Measurements from ENCODE around the gene BACH1.
"Not testable (repeated sequence)": the region's sequence is repeated elsewhere in the genome, so short reads cannot be mapped to it uniquely, and the experiment has no call there.

The BACH1 gene

GRCh38 chr21:29349702-29350101, 51.0 kb downstream of the BACH1 start:
- peak in 1 of 3 donors; percentile 18 for DNase-seq

DNA sequence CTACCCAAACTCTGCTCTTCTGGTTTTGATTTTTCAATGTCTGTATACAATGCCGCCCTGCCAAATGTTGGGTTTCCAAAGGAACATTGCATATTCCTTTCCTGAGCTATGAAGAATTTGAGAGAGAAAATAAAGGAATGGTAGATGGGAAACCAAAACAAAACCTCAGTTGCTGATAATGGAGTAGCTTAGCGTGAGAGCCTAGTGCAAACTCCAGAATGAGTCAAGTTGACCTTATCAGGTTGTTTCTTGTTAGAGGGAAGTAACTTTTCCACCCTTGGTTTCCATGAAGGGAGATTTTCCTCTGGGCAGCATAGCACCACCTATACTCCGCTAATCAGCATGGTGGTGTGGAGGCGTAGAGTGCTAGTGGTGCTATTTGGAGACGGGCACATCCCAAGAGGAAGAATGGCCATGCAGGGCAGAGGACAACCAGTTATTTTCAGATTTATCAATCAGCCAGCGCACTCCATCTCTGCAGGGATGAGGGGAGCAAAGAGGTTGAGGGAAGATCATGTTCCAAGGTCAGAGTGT, 51.6 kb downstream of the BACH1 start:
- DNase-seq, result no peak

DNA sequence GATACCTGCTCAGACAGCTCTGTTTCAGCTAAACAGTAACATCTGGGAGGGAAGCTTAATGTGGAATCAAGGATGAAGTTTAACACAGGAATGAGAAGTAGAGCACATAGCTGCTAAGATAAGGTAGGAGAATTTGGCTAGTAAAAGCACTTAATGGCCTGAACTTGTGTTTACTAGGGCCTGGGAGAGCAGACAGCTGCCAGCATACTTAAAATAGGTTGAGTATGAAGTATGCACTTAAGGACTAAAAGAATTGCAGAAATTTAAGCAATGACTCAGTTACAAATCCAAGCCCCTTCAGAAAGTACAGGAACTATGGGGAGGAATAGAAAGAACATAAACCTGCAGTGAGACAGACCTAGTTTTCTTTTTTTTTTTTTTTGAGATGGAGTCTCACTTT, 53.0 kb downstream of the BACH1 start:
- DNase-seq, result no peak

- not testable (repeated sequence) for DNase-seq
Observed at GRCh38 chr21:29355043-29355710, 56.5 kb downstream of the BACH1 start.

GRCh38 chr21:29356291-29356690, 57.6 kb downstream of the BACH1 start:
- not testable (repeated sequence) for DNase-seq

- peak; percentile 68 to 84 (median 74) for DNase-seq
Observed at GRCh38 chr21:29356810-29357209, 58.1 kb downstream of the BACH1 start.

DNA sequence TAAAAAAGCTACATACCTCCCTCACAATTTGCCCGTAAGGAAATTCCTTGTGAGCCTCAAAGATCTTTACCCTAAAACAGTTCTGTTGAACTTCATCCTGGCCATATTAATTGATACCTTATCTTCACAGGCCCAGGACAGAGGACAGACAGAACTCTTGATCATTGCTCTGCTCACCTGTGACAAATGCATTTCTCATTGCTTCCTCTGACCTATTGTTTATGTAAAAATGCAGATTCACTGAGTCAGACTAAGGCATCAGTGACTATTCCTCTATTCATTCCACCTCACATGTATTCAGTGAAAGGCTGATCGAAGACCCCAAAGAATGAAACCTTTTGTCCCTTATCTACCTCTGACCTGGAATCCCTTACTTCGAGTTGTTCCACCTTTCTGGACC, 61.0 kb downstream of the BACH1 start:
- no peak for DNase-seq

DNA sequence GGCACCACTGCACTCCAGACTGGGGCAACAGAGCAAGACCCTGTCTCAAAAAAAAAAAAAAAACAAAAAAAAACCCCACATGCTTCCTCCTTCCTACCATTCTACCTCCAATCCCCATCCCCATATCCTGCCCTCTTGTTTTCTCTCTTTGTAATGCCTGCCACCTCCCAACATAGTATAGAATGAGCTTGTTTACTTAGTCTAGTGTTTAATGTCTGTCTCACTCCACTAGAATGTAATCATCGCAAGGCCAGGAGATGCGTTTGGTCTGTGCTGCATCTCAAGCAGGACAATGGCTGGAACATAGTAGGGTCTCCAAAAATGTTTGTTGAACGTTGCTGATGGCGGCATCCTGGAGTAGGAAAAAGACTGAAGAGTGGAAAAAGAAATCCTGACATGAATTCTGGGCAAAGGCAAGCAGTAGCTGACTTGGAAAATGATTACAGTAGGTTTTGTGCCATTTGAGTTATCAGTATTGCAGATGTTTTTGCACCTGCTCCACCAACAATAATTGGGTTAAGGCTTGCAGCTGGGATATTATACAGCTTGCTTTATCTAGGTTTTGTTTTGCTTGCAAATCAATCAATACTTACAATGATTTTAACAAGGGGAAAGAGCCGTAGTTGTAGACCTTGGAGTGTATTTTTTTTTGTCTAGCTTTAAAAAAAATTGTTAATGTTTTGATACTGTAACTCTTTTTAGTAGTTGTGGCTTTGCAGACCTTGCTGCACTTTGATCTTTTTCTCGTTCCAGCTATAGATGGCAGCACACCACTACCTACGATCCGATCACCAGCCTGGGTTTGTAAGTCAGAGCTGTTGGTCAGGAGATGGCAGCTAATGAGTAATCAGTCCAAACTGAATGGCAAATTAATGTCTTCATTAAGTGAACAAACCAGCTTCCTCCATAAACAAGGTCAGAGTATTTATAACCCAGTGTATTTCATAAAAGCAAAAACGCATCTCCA, 62.4 kb downstream of the BACH1 start:
- no peak for DNase-seq

GRCh38 chr21:29362758-29363157, 64.0 kb downstream of the BACH1 start:
- no peak for DNase-seq

DNA sequence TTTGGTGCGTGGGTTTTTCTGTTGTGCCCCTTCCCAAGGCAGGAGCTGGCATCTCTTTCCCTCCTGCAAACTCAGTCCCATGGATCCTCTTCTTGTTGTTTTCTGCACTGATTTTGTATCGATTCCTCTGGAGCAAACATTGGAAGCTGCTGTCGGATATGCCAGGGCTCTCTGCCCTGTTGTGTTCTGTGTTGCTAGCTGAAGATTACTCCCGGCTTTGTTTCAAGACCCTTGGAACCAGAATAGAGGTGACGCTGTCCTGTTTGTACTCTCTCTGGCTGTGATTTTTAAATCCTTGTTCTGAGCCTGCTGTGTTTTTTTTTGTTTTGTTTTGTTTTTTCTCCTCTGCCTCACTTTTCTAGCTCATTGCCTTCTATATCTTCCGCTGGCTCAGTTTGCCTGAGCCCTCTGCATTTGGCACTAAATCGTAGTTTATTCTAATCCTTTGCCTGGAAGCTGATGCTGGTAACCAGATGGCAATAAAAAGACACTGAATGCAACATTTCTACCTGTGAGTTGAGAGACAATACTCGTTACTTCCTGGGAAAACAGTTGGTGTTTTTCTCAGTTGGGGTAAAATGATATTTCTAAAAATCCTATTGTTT, 67.0 kb downstream of the BACH1 start:
- DNase-seq, result no peak

DNA sequence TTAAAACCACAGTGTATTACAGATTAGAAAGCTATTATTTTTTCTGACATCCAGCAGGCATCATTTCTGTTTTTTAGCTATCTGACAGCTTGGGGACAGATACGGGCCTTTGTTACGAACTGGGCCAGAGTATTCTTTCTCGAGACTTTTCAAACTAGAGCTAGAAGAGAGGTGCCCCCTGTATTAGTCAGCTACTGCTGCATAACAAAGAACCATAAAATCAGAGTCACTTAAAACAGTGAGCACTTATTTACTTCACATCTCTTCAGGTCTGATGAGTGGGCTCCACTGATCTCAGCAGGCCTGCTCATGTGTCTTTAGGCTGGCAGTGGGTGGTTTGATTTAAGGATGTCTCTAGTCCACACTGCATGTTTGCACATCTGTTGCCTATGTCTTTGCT, 67.8 kb downstream of the BACH1 start:
- DNase-seq, result no peak

DNA sequence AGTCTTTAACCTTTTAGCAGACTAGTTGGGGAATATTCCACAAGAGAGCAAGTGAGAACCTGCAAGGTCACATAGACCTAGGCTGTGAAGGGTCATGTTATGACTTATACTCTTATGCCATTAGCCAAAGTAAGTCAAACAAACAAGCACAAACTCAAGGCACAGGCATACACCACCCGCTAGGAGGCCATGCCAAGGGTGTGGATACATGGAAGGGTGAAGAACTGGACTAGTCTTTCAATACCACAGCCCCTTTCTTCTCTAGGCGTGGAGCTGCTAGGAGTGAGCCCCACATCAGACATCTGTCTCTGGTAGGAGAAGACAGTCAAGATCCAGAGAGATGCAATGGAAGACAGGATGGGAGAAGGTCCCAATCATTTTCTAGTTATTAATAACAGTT, 68.6 kb downstream of the BACH1 start:
- no peak for DNase-seq

GRCh38 chr21:29368906-29369305, 70.2 kb downstream of the BACH1 start:
- DNase-seq, result no peak

DNA sequence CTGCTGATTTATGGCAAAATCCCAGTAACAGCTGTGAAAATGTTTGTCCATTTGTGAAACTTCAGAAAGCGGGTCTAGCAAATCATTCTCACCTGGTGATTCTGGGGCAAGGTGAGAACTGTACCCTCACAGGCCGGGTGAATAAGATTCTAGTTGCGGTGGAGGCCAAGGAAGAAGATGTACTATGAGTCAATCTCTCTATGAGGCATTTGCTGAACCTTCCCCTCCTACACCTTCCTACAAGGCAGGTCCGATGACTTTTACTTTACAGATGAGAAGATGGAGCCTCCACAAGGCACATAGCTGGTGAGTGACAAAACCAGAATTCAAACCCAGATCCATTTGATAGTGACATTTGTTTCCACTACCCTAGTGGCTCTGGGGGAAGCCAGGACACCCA, 72.7 kb downstream of the BACH1 start:
- DNase-seq, result peak in 1 of 3 donors; percentile 8

DNA sequence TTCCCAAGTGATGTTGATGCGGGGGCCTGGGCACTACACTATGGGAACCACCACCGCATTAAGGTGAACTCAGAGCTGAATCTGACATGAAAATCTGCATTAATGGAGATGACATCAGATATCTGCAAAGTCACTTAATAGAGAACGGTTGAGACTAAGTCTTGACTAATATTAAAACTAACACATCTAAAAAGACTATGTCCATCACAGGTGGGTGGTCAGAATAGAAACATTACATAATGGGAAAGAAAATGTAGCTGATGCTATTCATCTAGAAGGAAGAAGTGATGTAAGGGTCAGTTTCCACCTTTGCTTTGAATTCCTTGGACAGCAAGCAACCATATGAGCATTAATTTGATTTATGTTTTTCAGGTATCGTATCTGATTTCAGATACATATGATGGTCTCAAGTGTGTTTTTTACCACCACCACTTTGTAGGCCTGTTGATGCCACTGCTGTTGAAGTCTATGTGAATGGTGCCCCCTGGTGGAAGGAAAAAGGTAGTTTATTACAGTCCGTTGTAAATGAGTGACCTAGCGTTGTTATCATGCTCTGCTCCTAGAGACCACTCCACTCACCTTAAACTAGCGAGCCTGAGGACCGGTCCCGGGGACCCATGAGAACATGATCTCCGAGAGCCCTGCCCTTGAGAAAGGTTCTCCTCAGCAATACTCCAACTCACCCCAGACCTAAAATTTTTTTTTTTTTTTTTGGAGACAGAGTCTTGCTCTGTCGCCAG, 73.5 kb downstream of the BACH1 start:
- DNase-seq, result peak; percentile 86 to 94 (median 87)

- DNase-seq, result no peak
Observed at GRCh38 chr21:29374481-29374880, 75.8 kb downstream of the BACH1 start.

DNA sequence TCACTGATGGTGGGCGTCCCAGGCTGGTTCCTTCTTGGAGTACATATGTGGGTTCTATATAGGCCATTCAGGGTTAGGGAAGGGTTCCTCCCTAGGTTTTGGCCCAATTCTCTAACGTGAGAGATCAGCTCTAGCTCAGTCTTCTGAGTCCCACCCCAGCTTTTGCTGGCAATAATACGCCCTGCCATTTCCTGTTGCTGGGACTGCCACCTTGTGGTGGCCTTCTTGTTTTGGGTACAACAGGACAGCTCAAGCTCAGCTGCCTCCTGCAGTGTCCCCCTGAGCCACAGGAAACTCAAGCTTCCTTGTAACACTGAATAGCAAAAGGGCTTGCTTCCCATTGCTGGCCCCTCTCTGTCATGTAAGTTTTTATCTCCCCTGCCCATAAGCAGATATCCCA, 77.8 kb downstream of the BACH1 start:
- peak; percentile 55 to 69 (median 58) for DNase-seq

DNA sequence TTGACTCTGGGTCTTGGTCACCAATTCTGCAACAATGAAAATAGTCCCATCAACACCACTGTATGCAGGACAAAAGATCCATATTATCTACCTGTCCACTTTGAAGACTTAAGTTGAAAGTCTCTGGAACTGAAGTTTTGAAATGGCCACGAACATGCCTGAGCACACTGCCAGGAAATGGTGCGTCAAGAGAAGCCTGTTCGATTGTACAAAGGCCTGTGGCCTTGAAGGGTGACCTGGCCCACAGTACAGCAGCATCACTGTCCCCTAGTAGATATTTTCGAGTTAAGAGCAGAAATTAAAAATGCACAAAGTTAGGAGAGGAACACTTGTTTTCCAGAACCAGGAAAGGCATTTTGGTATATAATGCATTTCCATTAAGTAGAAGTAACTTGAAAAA, 78.5 kb downstream of the BACH1 start:
- DNase-seq, result no peak

- no peak for DNase-seq
Observed at GRCh38 chr21:29378832-29379231, 80.1 kb downstream of the BACH1 start.

DNA sequence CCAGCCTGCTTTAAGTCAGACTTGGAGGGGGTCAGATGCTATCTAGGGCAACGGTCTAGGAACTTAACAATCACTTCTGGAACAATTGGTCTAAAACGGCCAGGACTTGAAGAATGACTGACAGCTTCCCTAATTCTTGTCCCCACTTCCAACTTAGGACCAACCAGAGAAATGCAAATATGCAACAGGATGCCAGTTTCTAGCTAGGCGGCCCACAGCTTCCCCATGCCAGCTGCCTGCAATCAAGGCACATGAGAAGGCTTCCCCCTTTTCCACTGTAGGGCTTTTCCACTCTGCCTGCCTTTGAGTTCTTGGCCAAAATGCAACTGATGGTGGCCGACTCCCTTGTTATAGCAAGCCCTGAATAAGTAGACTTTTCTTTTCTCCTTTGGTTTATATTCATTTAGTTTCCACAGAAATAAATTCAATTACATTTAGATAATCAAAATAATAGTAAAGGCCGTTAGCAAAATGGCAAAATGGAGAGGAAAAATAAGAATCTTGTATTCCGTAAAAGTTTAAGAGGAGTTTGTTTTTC, 80.9 kb downstream of the BACH1 start:
- peak; percentile 44 to 62 (median 55) for DNase-seq

- DNase-seq, result no peak
Observed at GRCh38 chr21:29382030-29382654, 83.4 kb downstream of the BACH1 start.
